WTC11 (cell line): Measurements from ENCODE around the gene ALK. TPM values are rescaled to one million over a fixed set of nuclear protein-coding genes. Genes with fewer than 3 reads are reported as not detected.
A peak's percentile ranks its signal among the peaks of the same experiment; 100 is the strongest.

Experiments
- ATAC-seq: fragments of 200-7000 bp; cut with Tn5 transposase; 2 replicates; pipeline ENCODE4 v1.10.0; 2021; ENCODE audit warnings: mild to moderate bottlenecking, moderate library complexity
- CTCF ChIA-PET: fragments of 300-600 bp; sonication (Branson Sonifier 250); formaldehyde crosslinking; loops from one replicate; lab custom pipeline; 2021; ENCODE audit warnings: antibody characterized with exemption; lab: Charles Lee
- POLR2A ChIA-PET: fragments of 350-600 bp; sonication (Branson Sonifier 250); formaldehyde crosslinking; loops from one replicate; lab custom pipeline; 2021; ENCODE audit warnings: antibody characterized with exemption; lab: Charles Lee
- DNase-seq: peaks from one replicate; pipeline ENCODE4 v3.0.0; 2021; ENCODE audit warnings: low spot score
- H3K27ac Mint-ChIP-seq: 2 replicates; pipeline ENCODE4 v1.8.0; 2021; ENCODE audit warnings: mixed read lengths
- H3K27me3 Mint-ChIP-seq: 2 replicates; pipeline ENCODE4 v1.8.0; 2021; ENCODE audit warnings: low read depth, mild to moderate bottlenecking, moderate library complexity, mixed read lengths
- H3K36me3 Mint-ChIP-seq: 2 replicates; pipeline ENCODE4 v1.8.0; 2021; ENCODE audit warnings: mixed read lengths
- H3K4me1 Mint-ChIP-seq: 2 replicates; pipeline ENCODE4 v1.8.0; 2022; ENCODE audit warnings: mixed read lengths
- H3K4me3 Mint-ChIP-seq: 2 replicates; pipeline ENCODE4 v1.8.0; 2021; ENCODE audit warnings: mild to moderate bottlenecking, moderate library complexity, mixed read lengths
- H3K9me3 Mint-ChIP-seq: 2 replicates; pipeline ENCODE4 v1.8.0; 2021; ENCODE audit warnings: mixed read lengths
- ATF2 ChIP-seq: sonication (generic); formaldehyde crosslinking; IDR thresholded peaks from 2 replicates; pipeline ENCODE4 v1.8.1; 2022; ENCODE audit warnings: low read depth, missing genetic modification reagents, borderline replicate concordance
- ATF3 ChIP-seq: sonication (generic); formaldehyde crosslinking; conservative IDR thresholded peaks from 2 replicates; pipeline ENCODE4 v1.8.1; 2022; ENCODE audit warnings: mild to moderate bottlenecking, missing genetic modification reagents
- CTCF ChIP-seq: fragments of 200-600 bp; IDR thresholded peaks from 2 replicates; pipeline ENCODE4 v1.8.0; 2022; ENCODE audit warnings: antibody characterized with exemption
- E2F5 ChIP-seq: sonication (generic); formaldehyde crosslinking; IDR thresholded peaks from 2 replicates; pipeline ENCODE4 v1.8.1; 2022; ENCODE audit warnings: mild to moderate bottlenecking, moderate library complexity, missing genetic modification reagents
- EMX1 ChIP-seq: fragments of 250-450 bp; sonication (Bioruptor Pico); IDR thresholded peaks from 2 replicates; pipeline ENCODE4 v1.8.0; 2021; ENCODE audit warnings: mild to moderate bottlenecking
- HMGXB4 ChIP-seq: sonication (generic); formaldehyde crosslinking; IDR thresholded peaks from 2 replicates; pipeline ENCODE4 v1.8.1; 2023; ENCODE audit warnings: mild to moderate bottlenecking, moderate library complexity, missing genetic modification reagents
- IRF1 ChIP-seq: sonication (generic); formaldehyde crosslinking; IDR thresholded peaks from 2 replicates; pipeline ENCODE4 v1.8.0; 2023; ENCODE audit warnings: missing genetic modification reagents
- JAZF1 ChIP-seq: fragments of 250-450 bp; sonication (Bioruptor Pico); IDR thresholded peaks from 2 replicates; pipeline ENCODE4 v1.9.0; 2021; ENCODE audit warnings: moderate library complexity, mild to moderate bottlenecking, inconsistent platforms
- JUN ChIP-seq: sonication (generic); formaldehyde crosslinking; IDR thresholded peaks from 2 replicates; pipeline ENCODE4 v1.8.0; 2023; ENCODE audit warnings: mild to moderate bottlenecking, missing genetic modification reagents
- NFYB ChIP-seq: sonication (generic); formaldehyde crosslinking; conservative IDR thresholded peaks from 2 replicates; pipeline ENCODE4 v1.8.0; 2022; ENCODE audit warnings: low read depth, missing genetic modification reagents
- NR2C2 ChIP-seq: sonication (generic); formaldehyde crosslinking; IDR thresholded peaks from 2 replicates; pipeline ENCODE4 v1.8.0; 2022; ENCODE audit warnings: mild to moderate bottlenecking, missing genetic modification reagents
- PREB ChIP-seq: sonication (generic); formaldehyde crosslinking; IDR thresholded peaks from 2 replicates; pipeline ENCODE4 v1.8.1; 2022; ENCODE audit warnings: mild to moderate bottlenecking, missing genetic modification reagents, moderate library complexity, borderline replicate concordance
- SMAD4 ChIP-seq: sonication (generic); formaldehyde crosslinking; IDR thresholded peaks from 2 replicates; pipeline ENCODE4 v1.8.0; 2022; ENCODE audit warnings: mild to moderate bottlenecking, missing genetic modification reagents
- USF1 ChIP-seq: sonication (generic); formaldehyde crosslinking; IDR thresholded peaks from 2 replicates; pipeline ENCODE4 v1.8.0; 2022; ENCODE audit warnings: mild to moderate bottlenecking, missing genetic modification reagents
- ZBTB21 ChIP-seq: sonication (generic); formaldehyde crosslinking; IDR thresholded peaks from 2 replicates; pipeline ENCODE4 v1.8.1; 2023; ENCODE audit warnings: mild to moderate bottlenecking, missing genetic modification reagents, borderline replicate concordance
- ZNF121 ChIP-seq: sonication (generic); formaldehyde crosslinking; IDR thresholded peaks from 2 replicates; pipeline ENCODE4 v1.8.0; 2023; ENCODE audit warnings: missing genetic modification reagents
- ZNF317 ChIP-seq: sonication (generic); formaldehyde crosslinking; IDR thresholded peaks from 2 replicates; pipeline ENCODE4 v1.8.1; 2023; ENCODE audit warnings: low read depth, mild to moderate bottlenecking, moderate library complexity, missing genetic modification reagents, borderline replicate concordance
- ZNF423 ChIP-seq: fragments of 250-450 bp; sonication (Bioruptor Pico); IDR thresholded peaks from 2 replicates; pipeline ENCODE4 v2.1.2; 2022; ENCODE audit warnings: mild to moderate bottlenecking, moderate library complexity
- total RNA-seq: library from RNA; stranded (reverse); gene quantifications from 3 replicates; pipeline ENCODE4 v1.2.3, GENCODE V29; 2021

Gene ALK
- total RNA-seq, 1 experiment from 2014 or later = not detected

- Mint-ChIP-seq H3K27ac (no peak overlapping the region), H3K27me3 (no peaks in the 10 kb centered on the region; the same call in 1 of the 2 replicates), H3K9me3 (no peaks in the 10 kb centered on the region), H3K36me3 (no peaks in the 10 kb centered on the region), H3K4me3 (no peak overlapping the region), H3K4me1 (peaks cover 10% of the 10 kb centered on the region)
- DNase-seq = peak; percentile 16
- CTCF ChIA-PET = no interaction called here
- POLR2A ChIA-PET = no interaction called here
- peak; percentile 86 for ATAC-seq
- TF ChIP-seq IRF1 (CRISPR knock-in tag) = no peak
- TF ChIP-seq EMX1 (CRISPR knock-in tag) = no peak
- TF ChIP-seq NFYB (CRISPR knock-in tag) = no peak
- no peak for TF ChIP-seq ZNF121 (CRISPR knock-in tag)
- no peak for TF ChIP-seq ZNF317 (CRISPR knock-in tag)
- TF ChIP-seq PREB = no peak
- no peak for TF ChIP-seq ZBTB21 (CRISPR knock-in tag)
- no peak for TF ChIP-seq HMGXB4 (CRISPR knock-in tag)
- no peak for TF ChIP-seq CTCF
- no peak for TF ChIP-seq JUN (CRISPR knock-in tag)
- TF ChIP-seq SMAD4 (CRISPR knock-in tag) = no peak
- no peak for TF ChIP-seq ZNF423 (CRISPR knock-in tag)
- TF ChIP-seq JAZF1 = no peak
- TF ChIP-seq ATF2 (CRISPR knock-in tag) = no peak
- no peak for TF ChIP-seq NR2C2
- no peak for TF ChIP-seq ATF3 (CRISPR knock-in tag)
- TF ChIP-seq E2F5 (CRISPR knock-in tag) = no peak
- TF ChIP-seq USF1 (CRISPR knock-in tag) = no peak
These were observed 606.4 kb downstream of the ALK start for GRCh38 chr2:29314816-29315571.
